HFFc6 (cell line): ENCODE data around the gene APOA5. TPM values are rescaled to one million over a fixed set of nuclear protein-coding genes. Genes with fewer than 3 reads are reported as not detected.

Experiments used
- DNase-seq: peaks from one replicate; pipeline ENCODE4 v3.0.0-alpha.2; 2018
- H3K27ac Mint-ChIP-seq: 2 replicates; pipeline ENCODE4 v1.8.0; 2020; ENCODE audit warnings: mild to moderate bottlenecking, mixed read lengths
- H3K27me3 Mint-ChIP-seq: 2 replicates; pipeline ENCODE4 v1.8.0; 2021; ENCODE audit warnings: mild to moderate bottlenecking, moderate library complexity, mixed read lengths; ENCODE audit not compliant: insufficient read depth
- H3K36me3 Mint-ChIP-seq: 2 replicates; pipeline ENCODE4 v1.8.0; 2021; ENCODE audit warnings: low read depth, mixed read lengths
- H3K4me1 Mint-ChIP-seq: 2 replicates; pipeline ENCODE4 v1.8.0; 2020; ENCODE audit warnings: low read depth, mixed read lengths
- H3K4me3 Mint-ChIP-seq: 2 replicates; pipeline ENCODE4 v1.8.0; 2020; ENCODE audit warnings: mild to moderate bottlenecking, moderate library complexity, mixed read lengths
- H3K9me3 Mint-ChIP-seq: 2 replicates; pipeline ENCODE4 v1.8.0; 2020; ENCODE audit warnings: mild to moderate bottlenecking, mixed read lengths
- CTCF ChIP-seq: fragments of 200-600 bp; sonication (generic); IDR thresholded peaks from 2 replicates; pipeline ENCODE4 v1.5.0; 2021; ENCODE audit warnings: antibody characterized with exemption, mild to moderate bottlenecking
- total RNA-seq, 6 experiments: library from RNA; stranded (reverse); fragmentation: NEBNext Ultra II Directional; extraction: Animal tissue kit (Norgen Biotek cat#: 25700); gene quantifications; 2 replicates in 1 of 6; 3 replicates in 5 of 6; pipeline ENCODE4 v1.2.3, GENCODE V29; 2021

APOA5 gene
- total RNA-seq, 6 experiments from 2014 or later, result not detected

- DNase-seq, result no peak
- Mint-ChIP-seq H3K27me3 (peaks cover 1% of the 10 kb centered on the region; the same call in 1 of the 2 replicates), H3K4me3 (peak overlapping the region; percentile 91), H3K36me3 (peaks cover 32% of the 10 kb centered on the region), H3K9me3 (no peaks in the 10 kb centered on the region), H3K4me1 (peaks cover 53% of the 10 kb centered on the region), H3K27ac (peak overlapping the region; percentile 63)
- no peak for TF ChIP-seq CTCF
These were observed 4.3 kb downstream of the APOA5 start for GRCh38 chr11:116787436-116787785.

GRCh38 chr11:116786966-116787365, 4.7 kb downstream of the APOA5 start:
- DNase-seq, result no peak
- Mint-ChIP-seq H3K36me3 (peaks cover 36% of the 10 kb centered on the region), H3K27me3 (peaks cover 1% of the 10 kb centered on the region; the same call in 1 of the 2 replicates), H3K27ac (peak overlapping the region; percentile 63), H3K4me3 (peak overlapping the region; percentile 91), H3K9me3 (no peaks in the 10 kb centered on the region), H3K4me1 (peaks cover 57% of the 10 kb centered on the region)
- TF ChIP-seq CTCF, result no peak

GRCh38 chr11:116786326-116786725, 5.4 kb downstream of the APOA5 start:
- H3K4me1 Mint-ChIP-seq, result peaks cover 57% of the 10 kb centered on the region
- peaks cover 40% of the 10 kb centered on the region for H3K36me3 Mint-ChIP-seq
- no peak for DNase-seq
- no peak overlapping the region for H3K27ac Mint-ChIP-seq
- no peak for TF ChIP-seq CTCF
- H3K4me3 Mint-ChIP-seq, result peak overlapping the region; percentile 91; the same call in 1 of the 2 replicates
- H3K9me3 Mint-ChIP-seq, result no peaks in the 10 kb centered on the region
- H3K27me3 Mint-ChIP-seq, result peaks cover 1% of the 10 kb centered on the region

- H3K36me3 Mint-ChIP-seq, result peaks cover 68% of the 10 kb centered on the region
- DNase-seq, result peak; percentile 39
- H3K27ac Mint-ChIP-seq, result peak overlapping the region; percentile 77
- no peak overlapping the region for H3K4me3 Mint-ChIP-seq
- no peaks in the 10 kb centered on the region; the same call in none of the 2 replicates for H3K27me3 Mint-ChIP-seq
- no peak for TF ChIP-seq CTCF
- H3K4me1 Mint-ChIP-seq, result peaks cover 55% of the 10 kb centered on the region
- no peaks in the 10 kb centered on the region for H3K9me3 Mint-ChIP-seq
These were observed 9.0 kb downstream of the APOA5 start for GRCh38 chr11:116782728-116783127.

GRCh38 chr11:116778556-116778955, 13.1 kb downstream of the APOA5 start:
- Mint-ChIP-seq H3K27me3 (no peaks in the 10 kb centered on the region; the same call in none of the 2 replicates), H3K9me3 (no peaks in the 10 kb centered on the region), H3K4me1 (peaks cover 44% of the 10 kb centered on the region), H3K27ac (no peak overlapping the region), H3K36me3 (peaks cover 61% of the 10 kb centered on the region), H3K4me3 (no peak overlapping the region)
- DNase-seq, result no peak
- no peak for TF ChIP-seq CTCF

- Mint-ChIP-seq H3K4me3 (no peak overlapping the region), H3K27ac (no peak overlapping the region), H3K27me3 (no peaks in the 10 kb centered on the region; the same call in none of the 2 replicates), H3K36me3 (peaks cover 46% of the 10 kb centered on the region), H3K4me1 (peaks cover 35% of the 10 kb centered on the region), H3K9me3 (no peaks in the 10 kb centered on the region)
- no peak for DNase-seq
- no peak for TF ChIP-seq CTCF
These were observed 14.6 kb downstream of the APOA5 start for GRCh38 chr11:116777056-116777455.
